ENCODE data around the gene FHIT. TPM values are rescaled to one million over a fixed set of nuclear protein-coding genes. Genes with fewer than 3 reads are reported as not detected.

The FHIT gene
- polyA plus RNA-seq, 1 experiment = 0.11 TPM

- H3K27me3 ChIP-seq (ENCODE audit: control insufficient read depth, insufficient read depth, low read length) = no peaks in the 10 kb centered on the region
- no peak overlapping the region for H3K4me3 ChIP-seq (ENCODE audit: low read depth, low read length)
- POLR2A ChIA-PET = no interaction called here
- TF ChIP-seq, protein P1, sequence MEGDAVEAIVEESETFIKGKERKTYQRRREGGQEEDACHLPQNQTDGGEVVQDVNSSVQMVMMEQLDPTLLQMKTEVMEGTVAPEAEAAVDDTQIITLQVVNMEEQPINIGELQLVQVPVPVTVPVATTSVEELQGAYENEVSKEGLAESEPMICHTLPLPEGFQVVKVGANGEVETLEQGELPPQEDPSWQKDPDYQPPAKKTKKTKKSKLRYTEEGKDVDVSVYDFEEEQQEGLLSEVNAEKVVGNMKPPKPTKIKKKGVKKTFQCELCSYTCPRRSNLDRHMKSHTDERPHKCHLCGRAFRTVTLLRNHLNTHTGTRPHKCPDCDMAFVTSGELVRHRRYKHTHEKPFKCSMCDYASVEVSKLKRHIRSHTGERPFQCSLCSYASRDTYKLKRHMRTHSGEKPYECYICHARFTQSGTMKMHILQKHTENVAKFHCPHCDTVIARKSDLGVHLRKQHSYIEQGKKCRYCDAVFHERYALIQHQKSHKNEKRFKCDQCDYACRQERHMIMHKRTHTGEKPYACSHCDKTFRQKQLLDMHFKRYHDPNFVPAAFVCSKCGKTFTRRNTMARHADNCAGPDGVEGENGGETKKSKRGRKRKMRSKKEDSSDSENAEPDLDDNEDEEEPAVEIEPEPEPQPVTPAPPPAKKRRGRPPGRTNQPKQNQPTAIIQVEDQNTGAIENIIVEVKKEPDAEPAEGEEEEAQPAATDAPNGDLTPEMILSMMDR (IDR thresholded peaks at IDR 0.05; ENCODE audit: insufficient read depth, low read depth, low read length) = no peak
- no peaks in the 10 kb centered on the region for H3K36me3 ChIP-seq (ENCODE audit: control insufficient read depth, insufficient read depth, low read length)
- CTCF ChIA-PET = no interaction called here
- no peak for DNase-seq (ENCODE audit: low read depth)
Observed at GRCh38 chr3:60081381-60082095, 1169.7 kb downstream of the FHIT start.

- H3K27me3 ChIP-seq (ENCODE audit: control insufficient read depth, insufficient read depth, low read length) = no peaks in the 10 kb centered on the region
- ChIA-PET POLR2A (no interaction called here), CTCF (no interaction called here)
- no peaks in the 10 kb centered on the region for H3K36me3 ChIP-seq (ENCODE audit: control insufficient read depth, insufficient read depth, low read length)
- no peak for DNase-seq (ENCODE audit: low read depth)
- TF ChIP-seq, protein P1 (IDR thresholded peaks at IDR 0.05; ENCODE audit: insufficient read depth, low read depth, low read length) = no peak
- no peak overlapping the region for H3K4me3 ChIP-seq (ENCODE audit: low read depth, low read length)
Observed at GRCh38 chr3:60080648-60081047, 1170.6 kb downstream of the FHIT start.

GRCh38 chr3:60079076-60079475 lies 1172.2 kb downstream of the FHIT start:
- ChIA-PET CTCF (interaction anchor here (1.2 kb wide), 1 partner anchor 10 kb away, joined by 3 read pairs; no protein-coding TSS in a partner anchor), POLR2A (no interaction called here)
- Histone ChIP-seq H3K27me3 (ENCODE audit: control insufficient read depth, insufficient read depth, low read length) (no peaks in the 10 kb centered on the region), H3K36me3 (ENCODE audit: control insufficient read depth, insufficient read depth, low read length) (no peaks in the 10 kb centered on the region), H3K4me3 (ENCODE audit: low read depth, low read length) (no peak overlapping the region)
- DNase-seq (ENCODE audit: low read depth) = no peak
- TF ChIP-seq, protein P1 (IDR thresholded peaks at IDR 0.05; ENCODE audit: insufficient read depth, low read depth, low read length) = no peak

- ChIA-PET POLR2A (no interaction called here), CTCF (no interaction called here)
- no peaks in the 10 kb centered on the region for H3K27me3 ChIP-seq (ENCODE audit: control insufficient read depth, insufficient read depth, low read length)
- TF ChIP-seq, protein P1 (IDR thresholded peaks at IDR 0.05; ENCODE audit: insufficient read depth, low read depth, low read length) = no peak
- H3K36me3 ChIP-seq (ENCODE audit: control insufficient read depth, insufficient read depth, low read length) = no peaks in the 10 kb centered on the region
- H3K4me3 ChIP-seq (ENCODE audit: low read depth, low read length) = no peak overlapping the region
- no peak for DNase-seq (ENCODE audit: low read depth)
Observed at GRCh38 chr3:60076331-60076730, 1174.9 kb downstream of the FHIT start.

DNA sequence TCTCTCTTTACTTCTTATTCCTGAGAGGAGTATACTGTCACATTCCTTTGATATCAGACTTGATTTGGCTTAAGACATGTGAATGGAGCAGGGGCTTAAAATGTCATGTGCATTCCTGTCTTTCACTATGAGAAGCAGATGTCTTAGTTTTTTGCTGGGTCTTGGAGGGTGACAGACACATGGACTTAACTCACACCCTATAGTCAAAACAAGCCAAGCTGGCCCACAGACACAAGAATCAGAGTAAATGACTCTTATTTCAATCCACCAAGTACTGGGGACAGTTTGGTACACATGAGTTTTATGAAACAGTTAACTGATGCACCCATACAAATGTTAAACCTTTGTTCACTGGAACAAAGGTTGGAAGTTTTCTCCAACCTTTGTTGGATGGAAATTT lies 1177.3 kb downstream of the FHIT start:
- TF ChIP-seq, protein P1 (IDR thresholded peaks at IDR 0.05; ENCODE audit: insufficient read depth, low read depth, low read length) = no peak
- ChIA-PET CTCF (no interaction called here), POLR2A (no interaction called here)

More for the DNA sequence above, 1177.3 kb downstream of the FHIT start:
- no peaks in the 10 kb centered on the region for H3K36me3 ChIP-seq (ENCODE audit: control insufficient read depth, insufficient read depth, low read length)
- no peak overlapping the region for H3K4me3 ChIP-seq (ENCODE audit: low read depth, low read length)
- no peaks in the 10 kb centered on the region for H3K27me3 ChIP-seq (ENCODE audit: control insufficient read depth, insufficient read depth, low read length)
- no peak for DNase-seq (ENCODE audit: low read depth)

All from BJ (cell line).